ENCODE data around the gene C6orf47. TPM values are rescaled to one million over a fixed set of nuclear protein-coding genes. Genes with fewer than 3 reads are reported as not detected.
"Not testable (repeated sequence)": the region's sequence is repeated elsewhere in the genome, so short reads cannot be mapped to it uniquely, and the experiment has no call there.

Gene C6orf47, protein sequence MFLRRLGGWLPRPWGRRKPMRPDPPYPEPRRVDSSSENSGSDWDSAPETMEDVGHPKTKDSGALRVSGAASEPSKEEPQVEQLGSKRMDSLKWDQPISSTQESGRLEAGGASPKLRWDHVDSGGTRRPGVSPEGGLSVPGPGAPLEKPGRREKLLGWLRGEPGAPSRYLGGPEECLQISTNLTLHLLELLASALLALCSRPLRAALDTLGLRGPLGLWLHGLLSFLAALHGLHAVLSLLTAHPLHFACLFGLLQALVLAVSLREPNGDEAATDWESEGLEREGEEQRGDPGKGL
- total RNA-seq = 10 to 100 TPM; 17.8 to 19.2 TPM

GRCh38 chr6:31660381-31661261, at the start of gene C6orf47:
Gene C6orf47, minus strand, starts transcription at chr6:31660778. Its CDS starts 831 bp downstream, at chr6:31659947.
- Histone ChIP-seq H3K27me3 (no peaks in the 10 kb centered on the region), H3K4me3 (peak within 1 kb of the TSS; percentile 71 to 83), H3K9me3 (no peaks in the 10 kb centered on the region), H3K27ac (peak within 1 kb of the TSS; percentile 81 to 89), H3K4me1 (peaks cover 0 to 55% of the 10 kb centered on the region in 2 donors), H3K36me3 (peaks cover 21% of the 10 kb centered on the region)
- TF ChIP-seq, protein P1, sequence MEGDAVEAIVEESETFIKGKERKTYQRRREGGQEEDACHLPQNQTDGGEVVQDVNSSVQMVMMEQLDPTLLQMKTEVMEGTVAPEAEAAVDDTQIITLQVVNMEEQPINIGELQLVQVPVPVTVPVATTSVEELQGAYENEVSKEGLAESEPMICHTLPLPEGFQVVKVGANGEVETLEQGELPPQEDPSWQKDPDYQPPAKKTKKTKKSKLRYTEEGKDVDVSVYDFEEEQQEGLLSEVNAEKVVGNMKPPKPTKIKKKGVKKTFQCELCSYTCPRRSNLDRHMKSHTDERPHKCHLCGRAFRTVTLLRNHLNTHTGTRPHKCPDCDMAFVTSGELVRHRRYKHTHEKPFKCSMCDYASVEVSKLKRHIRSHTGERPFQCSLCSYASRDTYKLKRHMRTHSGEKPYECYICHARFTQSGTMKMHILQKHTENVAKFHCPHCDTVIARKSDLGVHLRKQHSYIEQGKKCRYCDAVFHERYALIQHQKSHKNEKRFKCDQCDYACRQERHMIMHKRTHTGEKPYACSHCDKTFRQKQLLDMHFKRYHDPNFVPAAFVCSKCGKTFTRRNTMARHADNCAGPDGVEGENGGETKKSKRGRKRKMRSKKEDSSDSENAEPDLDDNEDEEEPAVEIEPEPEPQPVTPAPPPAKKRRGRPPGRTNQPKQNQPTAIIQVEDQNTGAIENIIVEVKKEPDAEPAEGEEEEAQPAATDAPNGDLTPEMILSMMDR (IDR thresholded peaks at IDR 0.05) = no peak
- peak; percentile 90 for DNase-seq (ENCODE audit: low spot score)

DNA sequence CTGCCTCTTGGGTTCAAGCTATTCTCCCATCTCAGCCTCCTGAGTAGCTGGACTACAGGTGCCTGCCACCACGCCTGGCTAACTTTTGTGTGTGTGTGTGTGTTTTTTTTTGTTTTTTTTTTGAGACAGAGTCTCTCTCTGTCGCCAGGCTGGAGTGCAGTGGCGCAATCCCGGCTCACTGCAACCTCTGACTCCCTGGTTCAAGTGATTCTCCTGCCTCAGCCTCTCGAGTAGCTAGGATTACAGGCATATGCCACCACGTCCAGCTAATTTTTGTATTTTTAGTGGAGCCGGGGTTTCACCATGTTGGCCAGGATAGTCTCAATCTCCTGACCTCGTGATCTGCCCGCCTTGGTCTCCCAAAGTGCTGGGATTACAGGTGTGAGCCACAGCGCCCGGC, 48.6 kb upstream of the C6orf47 start:
- H3K27me3 ChIP-seq; H3K27ac ChIP-seq; H3K4me3 ChIP-seq; H3K36me3 ChIP-seq; H3K4me1 ChIP-seq; H3K9me3 ChIP-seq; DNase-seq (ENCODE audit: low spot score): not testable (repeated sequence)

DNA sequence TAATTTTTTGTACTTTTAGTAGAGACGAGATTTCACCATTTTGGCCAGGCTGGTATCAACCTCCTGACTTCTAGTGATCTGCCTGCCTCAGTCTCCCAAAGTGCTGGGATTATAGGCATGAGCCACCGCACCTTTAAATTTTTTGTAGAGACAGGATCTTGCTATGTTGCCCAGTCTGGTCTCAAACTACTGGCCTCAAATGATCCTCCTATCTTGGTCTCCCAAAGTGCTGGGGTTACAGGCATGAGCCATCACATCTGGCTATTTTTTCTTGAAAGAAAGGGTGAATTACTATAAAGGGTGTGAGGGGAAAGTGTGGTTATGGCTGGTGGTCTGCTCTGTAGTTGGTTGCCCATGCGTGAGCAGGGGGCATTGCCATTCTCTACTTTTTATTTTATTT, 47.6 kb upstream of the C6orf47 start:
- Histone ChIP-seq H3K27ac (no peak overlapping the region), H3K27me3 (no peaks in the 10 kb centered on the region), H3K9me3 (no peaks in the 10 kb centered on the region), H3K4me1 (no peaks in the 10 kb centered on the region), H3K36me3 (no peaks in the 10 kb centered on the region), H3K4me3 (no peak overlapping the region)
- TF ChIP-seq, protein P1 (IDR thresholded peaks at IDR 0.05) = no peak
- no peak for DNase-seq (ENCODE audit: low spot score)

DNA sequence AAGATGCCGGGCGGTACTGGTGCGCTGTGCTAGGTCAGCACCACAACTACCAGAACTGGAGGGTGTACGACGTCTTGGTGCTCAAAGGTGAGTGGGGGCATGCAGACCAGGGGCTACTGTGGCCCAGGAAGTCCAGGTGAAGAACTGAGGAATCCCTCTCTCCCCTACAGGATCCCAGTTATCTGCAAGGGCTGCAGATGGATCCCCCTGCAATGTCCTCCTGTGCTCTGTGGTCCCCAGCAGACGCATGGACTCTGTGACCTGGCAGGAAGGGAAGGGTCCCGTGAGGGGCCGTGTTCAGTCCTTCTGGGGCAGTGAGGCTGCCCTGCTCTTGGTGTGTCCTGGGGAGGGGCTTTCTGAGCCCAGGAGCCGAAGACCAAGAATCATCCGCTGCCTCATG, 47.1 kb upstream of the C6orf47 start:
- Histone ChIP-seq H3K9me3 (no peaks in the 10 kb centered on the region), H3K4me3 (no peak overlapping the region), H3K36me3 (no peaks in the 10 kb centered on the region), H3K27me3 (no peaks in the 10 kb centered on the region), H3K27ac (no peak overlapping the region), H3K4me1 (no peaks in the 10 kb centered on the region)
- no peak for DNase-seq (ENCODE audit: low spot score)
- TF ChIP-seq, protein P1 (IDR thresholded peaks at IDR 0.05) = no peak

DNA sequence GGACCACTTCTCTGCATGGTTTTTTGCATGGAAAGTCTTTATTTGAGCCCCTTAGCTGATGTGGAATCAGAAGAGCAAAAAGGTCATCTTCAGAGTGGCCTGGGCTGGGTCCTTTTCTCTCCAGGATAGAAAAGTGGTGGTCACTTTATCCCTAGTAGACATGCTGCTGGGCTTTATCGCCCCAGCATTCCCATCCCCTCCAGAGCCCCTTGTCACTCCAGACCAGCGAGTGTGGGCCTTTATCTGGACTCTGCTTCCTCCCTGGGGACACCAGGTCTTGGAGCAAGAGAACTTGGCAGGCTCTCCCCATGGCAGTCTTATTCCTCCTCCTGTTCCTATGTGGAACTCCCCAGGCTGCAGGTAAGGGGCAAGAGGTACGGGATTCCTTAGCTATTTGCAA, 46.0 kb upstream of the C6orf47 start, which contains the start of gene LY6G6F:
Gene LY6G6F, plus strand, starts transcription at position 268 of the 400 bp plus-strand sequence. Its CDS starts 41 bp downstream, at position 309.
- Histone ChIP-seq H3K4me1 (peaks cover 0 to 8% of the 10 kb centered on the region in 2 donors), H3K9me3 (no peaks in the 10 kb centered on the region), H3K4me3 (no peak within 1 kb of the TSS), H3K27ac (no peak within 1 kb of the TSS), H3K36me3 (no peaks in the 10 kb centered on the region), H3K27me3 (no peaks in the 10 kb centered on the region)
- DNase-seq (ENCODE audit: low spot score) = no peak
- TF ChIP-seq, protein P1 (IDR thresholded peaks at IDR 0.05) = no peak

DNA sequence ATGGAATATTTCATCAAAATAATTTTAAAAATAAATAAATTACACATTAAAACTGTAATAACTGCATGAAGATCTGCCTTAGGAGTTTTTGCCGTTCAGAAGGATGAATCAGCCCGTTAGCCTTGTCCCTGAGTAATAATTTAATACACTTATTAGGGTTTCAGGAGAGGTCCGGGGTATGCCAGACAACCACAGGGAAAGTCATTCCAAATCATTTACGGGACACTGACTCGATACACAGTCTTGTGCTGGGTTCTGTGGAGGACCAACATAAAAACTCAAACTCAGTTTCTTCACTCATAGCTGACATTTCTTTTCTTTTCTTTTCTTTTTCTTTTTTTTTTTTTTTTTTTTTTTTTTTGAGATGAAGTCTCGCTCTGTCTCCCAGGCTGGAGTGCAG, 45.4 kb upstream of the C6orf47 start:
- Histone ChIP-seq H3K4me3 (no peak overlapping the region), H3K9me3 (no peaks in the 10 kb centered on the region), H3K27ac (no peak overlapping the region), H3K4me1 (peaks cover 0 to 15% of the 10 kb centered on the region in 2 donors), H3K27me3 (no peaks in the 10 kb centered on the region), H3K36me3 (no peaks in the 10 kb centered on the region)
- TF ChIP-seq, protein P1 (IDR thresholded peaks at IDR 0.05) = no peak
- DNase-seq (ENCODE audit: low spot score) = no peak
